ENCODE results near the gene EPHA3.

The EPHA3 gene

GRCh38 chr3:89154416-89154815, 47.0 kb downstream of the EPHA3 start:
- no peak for DNase-seq

DNA sequence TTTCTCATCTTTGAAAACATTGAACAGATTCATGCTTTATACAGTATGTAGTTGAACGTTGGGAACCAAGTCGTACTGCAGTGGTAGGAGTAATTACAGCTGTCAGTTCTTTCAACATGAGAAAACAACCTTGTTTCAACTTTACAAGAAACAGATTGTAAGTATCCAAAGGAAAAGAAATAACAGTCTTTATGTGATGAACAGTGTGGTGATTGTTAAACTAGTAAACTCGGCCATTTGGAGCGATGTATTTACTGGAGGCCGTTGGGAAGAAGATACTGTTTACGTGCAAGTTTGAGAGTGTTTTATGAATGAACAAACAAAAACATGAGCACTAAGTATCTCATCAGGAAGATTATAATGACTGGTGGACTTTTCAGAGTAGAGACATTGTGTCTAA, 48.4 kb downstream of the EPHA3 start:
- DNase-seq = no peak

- no peak for DNase-seq
Measured at GRCh38 chr3:89157575-89157974, 50.2 kb downstream of the EPHA3 start.

DNA sequence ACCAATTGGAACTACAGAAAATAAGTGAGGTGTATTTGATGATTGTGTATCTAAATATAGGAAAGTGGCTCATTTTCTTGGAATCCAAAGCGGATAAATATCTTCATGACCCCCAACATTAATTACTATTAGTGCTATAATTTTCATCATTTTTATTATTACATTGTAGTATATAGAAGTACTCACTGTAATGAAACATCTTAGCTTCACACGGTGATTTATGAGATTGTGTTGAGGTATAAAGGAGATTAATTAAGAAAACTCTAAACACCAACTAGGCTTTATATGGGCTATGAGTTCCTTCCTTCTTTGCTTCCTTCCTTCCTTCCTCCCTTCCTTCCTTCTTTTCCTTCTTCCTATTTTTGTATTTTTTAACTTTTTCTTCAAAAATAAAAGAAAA, 52.2 kb downstream of the EPHA3 start:
- DNase-seq = no peak

GRCh38 chr3:89164774-89165173, 57.4 kb downstream of the EPHA3 start:
- no peak for DNase-seq

- DNase-seq = no peak
Measured at GRCh38 chr3:89165636-89166263, 58.3 kb downstream of the EPHA3 start.

DNA sequence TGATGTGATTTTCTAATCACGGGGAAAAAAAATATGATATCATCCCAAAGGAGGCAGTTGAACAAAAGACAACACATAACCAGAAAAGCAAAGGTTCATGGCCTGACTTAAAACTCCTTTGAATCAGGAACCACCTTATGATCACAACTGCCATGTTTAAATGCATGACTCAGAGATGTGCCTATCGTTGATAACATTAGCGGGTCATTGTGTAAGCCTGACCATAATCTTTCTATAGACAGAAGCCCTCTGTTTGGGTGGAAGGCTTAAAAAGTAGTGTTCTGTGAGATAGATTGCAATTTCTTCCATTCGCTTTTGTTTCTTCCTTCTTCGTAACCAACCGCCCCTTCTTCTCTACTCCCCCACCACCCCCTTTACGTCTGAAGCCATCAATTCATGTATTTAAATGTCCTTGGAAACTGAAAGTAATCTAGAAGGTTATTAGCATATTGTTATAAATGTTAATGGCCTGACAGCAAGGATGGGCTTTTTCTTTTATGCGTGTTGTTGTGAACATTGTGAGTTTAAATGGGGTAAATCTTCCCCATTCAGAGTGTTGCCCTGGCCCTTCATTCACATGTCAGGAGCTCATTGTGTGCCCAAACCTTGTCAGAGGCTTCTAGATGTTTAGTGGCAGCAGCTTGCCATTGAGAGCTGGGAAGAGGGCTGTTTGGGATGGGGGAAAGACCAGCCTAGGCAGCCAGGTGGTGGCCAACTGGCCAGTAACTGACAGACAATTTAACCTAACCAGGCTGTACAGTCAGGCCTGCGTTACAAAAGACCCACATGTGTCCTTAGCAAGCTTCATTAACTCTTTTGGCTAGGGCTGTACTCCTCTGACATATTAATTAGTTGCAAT, 64.5 kb downstream of the EPHA3 start:
- DNase-seq = no peak

GRCh38 chr3:89173546-89173945, 66.1 kb downstream of the EPHA3 start:
- DNase-seq = no peak

GRCh38 chr3:89179355-89180001, 72.1 kb downstream of the EPHA3 start:
- DNase-seq = no peak

GRCh38 chr3:89180334-89180733, 72.9 kb downstream of the EPHA3 start:
- no peak for DNase-seq

- DNase-seq = no peak
Measured at GRCh38 chr3:89182056-89182455, 74.6 kb downstream of the EPHA3 start.

GRCh38 chr3:89184151-89184995, 77.0 kb downstream of the EPHA3 start:
- no peak for DNase-seq

DNA sequence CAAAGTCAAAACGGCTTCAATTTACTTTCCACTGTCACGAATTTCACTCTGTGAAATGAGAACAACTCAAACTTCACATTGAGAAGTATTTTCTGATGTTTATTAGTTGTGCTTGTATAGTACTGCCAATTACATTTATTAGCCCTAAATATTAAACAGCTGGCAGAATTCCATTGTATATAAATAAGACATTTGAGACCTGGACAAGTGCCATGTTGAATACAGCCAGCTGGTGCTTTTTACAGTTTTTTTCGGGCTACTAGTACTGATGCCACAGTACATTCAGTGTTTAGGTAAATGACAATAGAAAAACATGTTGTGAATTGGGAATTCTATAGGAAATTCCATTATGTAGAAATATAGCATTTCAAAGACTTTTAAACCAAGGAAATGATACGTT, 79.0 kb downstream of the EPHA3 start:
- DNase-seq = no peak

DNA sequence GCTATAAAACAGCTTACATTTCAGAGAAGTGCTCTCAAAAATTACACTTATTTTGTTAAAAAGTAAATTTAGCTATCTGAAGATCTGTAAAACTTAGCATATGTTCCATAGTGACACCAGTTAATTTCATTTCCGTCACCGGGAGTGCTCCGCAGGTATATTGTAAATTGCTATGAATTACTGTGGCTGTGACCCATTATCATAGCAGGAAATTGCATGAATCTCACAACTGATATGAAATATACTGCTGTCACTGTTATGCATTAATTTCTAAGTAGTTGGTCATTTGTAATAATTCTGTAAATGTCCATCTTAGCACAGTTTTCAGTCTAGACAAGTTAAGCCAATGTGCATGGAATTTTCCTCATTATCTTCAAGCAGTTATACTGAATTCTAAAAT, 91.2 kb downstream of the EPHA3 start:
- DNase-seq = no peak

DNA sequence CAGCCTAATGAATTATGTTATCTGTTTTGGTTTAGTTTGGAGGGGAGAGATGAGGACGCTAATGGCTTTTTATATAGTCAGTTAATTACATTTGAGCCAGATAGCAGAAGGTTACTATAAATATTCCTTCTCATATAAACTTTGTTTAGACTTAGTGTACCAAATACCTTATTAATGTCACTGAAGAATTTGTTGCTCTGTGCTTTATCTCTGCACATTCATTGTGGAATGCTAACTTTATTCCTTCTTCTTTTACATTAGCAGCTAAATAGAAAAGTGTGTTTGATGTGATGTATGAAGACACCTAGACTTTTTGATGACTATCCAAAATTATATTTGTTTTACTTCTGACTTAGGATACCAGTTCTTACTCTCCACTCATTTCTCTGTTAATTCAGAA, 105.2 kb downstream of the EPHA3 start:
- DNase-seq = no peak

GRCh38 chr3:89216016-89216739, 108.8 kb downstream of the EPHA3 start:
- DNase-seq = no peak

DNA sequence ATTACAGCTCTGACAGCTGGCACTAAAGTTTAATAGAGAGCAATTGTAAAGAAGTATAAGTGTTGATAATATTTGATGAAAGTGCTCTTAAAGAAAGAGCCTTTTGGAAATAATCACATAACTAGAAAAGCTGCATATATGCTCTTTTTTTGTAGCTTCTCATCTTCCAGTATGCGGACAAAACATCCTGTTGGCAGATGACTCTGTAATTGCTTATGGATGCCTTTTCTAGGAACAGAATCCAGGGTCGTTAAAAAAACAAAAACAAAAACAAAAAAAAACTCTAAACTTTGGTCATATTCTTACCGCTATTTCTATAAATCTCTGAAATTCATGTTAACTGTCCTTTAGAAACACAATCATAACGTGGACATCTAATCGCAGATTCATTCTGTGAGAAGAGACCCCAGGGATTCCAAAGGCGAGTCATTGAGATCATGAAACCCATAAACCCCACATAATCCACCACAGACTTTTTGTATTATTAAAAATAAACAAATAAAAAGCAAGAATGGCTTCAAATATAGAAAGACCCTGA, 109.8 kb downstream of the EPHA3 start:
- no peak for DNase-seq

DNA sequence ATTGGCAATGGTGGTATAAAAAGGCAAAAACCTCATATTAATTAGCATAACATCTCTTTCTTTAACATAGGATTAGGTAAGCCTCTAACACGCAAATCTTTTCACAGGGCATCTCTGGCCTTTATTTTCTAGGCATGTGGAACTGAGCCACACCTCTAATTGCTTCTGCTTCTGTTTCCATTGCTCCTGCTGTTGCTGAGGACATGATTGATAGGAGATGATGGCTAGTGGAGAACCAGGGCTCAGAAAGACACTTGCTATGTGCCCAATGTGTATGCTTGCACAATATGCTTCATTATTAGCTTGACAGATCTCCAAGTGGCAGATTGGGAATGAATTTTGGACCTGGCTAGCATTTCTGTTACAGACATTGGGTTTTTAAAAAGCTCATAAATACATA, 114.5 kb downstream of the EPHA3 start:
- DNase-seq = no peak

GRCh38 chr3:89223188-89223587, 115.8 kb downstream of the EPHA3 start:
- DNase-seq = no peak

GRCh38 chr3:89227218-89227617, 119.8 kb downstream of the EPHA3 start:
- no peak for DNase-seq

- no peak for DNase-seq
Measured at GRCh38 chr3:89227634-89228033, 120.2 kb downstream of the EPHA3 start.

- DNase-seq = no peak
Measured at GRCh38 chr3:89232155-89232554, 124.7 kb downstream of the EPHA3 start.

All from activated CD8-positive, alpha-beta memory T cell treated with anti-CD3 and anti-CD28 coated beads for 24 hours (primary cell).